ENCODE measurements around the gene OGFOD2.
A peak's percentile ranks its signal among the peaks of the same experiment; 100 is the strongest.

OGFOD2 gene

DNA sequence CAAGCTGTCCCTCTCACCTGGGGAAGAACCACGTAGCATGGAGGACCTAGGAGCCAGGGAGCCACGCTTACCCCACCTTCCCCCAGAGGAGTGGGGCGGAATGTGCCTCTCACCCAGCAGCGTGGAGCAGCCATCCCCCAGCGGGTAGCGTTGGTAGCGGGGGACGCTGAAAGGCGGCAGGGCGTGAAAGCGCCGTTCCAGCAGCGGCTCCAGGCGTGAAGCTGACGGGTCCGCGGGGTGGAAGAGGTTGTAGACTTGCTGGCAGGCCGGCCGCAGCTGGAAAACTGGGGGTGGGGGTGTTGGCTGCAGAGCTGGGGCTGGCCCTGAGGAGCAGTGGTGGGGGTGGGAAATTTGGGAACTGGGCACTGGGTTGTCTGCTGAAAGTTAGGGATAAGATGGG, 17.3 kb downstream of the OGFOD2 start:
- no peaks in the 10 kb centered on the region for H3K9me3 ChIP-seq (ENCODE audit: control insufficient read depth in 5 of 5, low read length in 5 of 5)
- no peak overlapping the region for H3K9ac ChIP-seq (ENCODE audit: low read length in 5 of 5)
- no peaks in the 10 kb centered on the region for H3K27me3 ChIP-seq (ENCODE audit: control insufficient read depth in 5 of 5, insufficient read depth in 4 of 5, low read length in 5 of 5)
- H3K27ac ChIP-seq (ENCODE audit: low read depth, low read length) = no peak overlapping the region
- H3K4me1 ChIP-seq (ENCODE audit: control insufficient read depth in 5 of 5, insufficient read depth in 5 of 5, low read length in 5 of 5) = peaks cover 7 to 30% (median 28%) of the 10 kb centered on the region in 5 donors
- peaks cover 0 to 55% (median 22%) of the 10 kb centered on the region in 5 donors for H3K36me3 ChIP-seq (ENCODE audit: control insufficient read depth in 5 of 5, insufficient read depth in 5 of 5, low read length in 5 of 5)
- H3K4me3 ChIP-seq (ENCODE audit: low read depth in 1 of 5, low read length in 5 of 5) = no peak overlapping the region

DNA sequence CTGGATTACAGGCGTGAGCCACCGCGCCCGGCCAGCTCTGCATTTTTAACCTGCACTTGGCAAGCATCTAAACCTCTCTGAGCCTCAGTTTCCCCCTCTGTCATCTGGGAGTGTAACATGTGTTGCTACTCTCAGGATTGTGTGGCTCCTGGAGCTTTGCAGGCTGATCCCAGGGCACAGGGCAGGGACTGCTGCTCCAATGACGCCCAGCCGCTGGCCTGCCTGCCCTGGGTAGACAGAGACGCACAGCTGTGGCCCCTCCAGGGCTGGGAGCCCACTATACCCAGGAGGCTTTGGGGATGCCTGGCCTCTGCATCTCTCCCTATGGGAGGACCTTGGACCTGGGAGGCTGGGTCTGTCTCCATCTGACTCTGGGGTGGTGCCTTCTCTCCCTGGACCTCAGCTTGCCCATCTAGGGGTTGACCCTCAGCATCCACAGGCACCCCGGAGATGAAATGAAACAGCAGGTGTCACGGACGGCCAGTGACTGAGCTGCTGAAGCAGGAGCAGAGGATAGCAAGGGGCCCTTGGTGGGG, 19.2 kb downstream of the OGFOD2 start:
- Histone ChIP-seq H3K27ac (ENCODE audit: low read depth, low read length) (no peak overlapping the region), H3K27me3 (ENCODE audit: control insufficient read depth in 5 of 5, insufficient read depth in 4 of 5, low read length in 5 of 5) (no peaks in the 10 kb centered on the region), H3K9ac (ENCODE audit: low read length in 5 of 5) (no peak overlapping the region), H3K4me1 (ENCODE audit: control insufficient read depth in 5 of 5, insufficient read depth in 5 of 5, low read length in 5 of 5) (peaks cover 13 to 43% (median 40%) of the 10 kb centered on the region in 5 donors), H3K36me3 (ENCODE audit: control insufficient read depth in 5 of 5, insufficient read depth in 5 of 5, low read length in 5 of 5) (peaks cover 0 to 39% (median 10%) of the 10 kb centered on the region in 5 donors), H3K9me3 (ENCODE audit: control insufficient read depth in 5 of 5, low read length in 5 of 5) (no peaks in the 10 kb centered on the region), H3K4me3 (ENCODE audit: low read depth in 1 of 5, low read length in 5 of 5) (no peak overlapping the region)

DNA sequence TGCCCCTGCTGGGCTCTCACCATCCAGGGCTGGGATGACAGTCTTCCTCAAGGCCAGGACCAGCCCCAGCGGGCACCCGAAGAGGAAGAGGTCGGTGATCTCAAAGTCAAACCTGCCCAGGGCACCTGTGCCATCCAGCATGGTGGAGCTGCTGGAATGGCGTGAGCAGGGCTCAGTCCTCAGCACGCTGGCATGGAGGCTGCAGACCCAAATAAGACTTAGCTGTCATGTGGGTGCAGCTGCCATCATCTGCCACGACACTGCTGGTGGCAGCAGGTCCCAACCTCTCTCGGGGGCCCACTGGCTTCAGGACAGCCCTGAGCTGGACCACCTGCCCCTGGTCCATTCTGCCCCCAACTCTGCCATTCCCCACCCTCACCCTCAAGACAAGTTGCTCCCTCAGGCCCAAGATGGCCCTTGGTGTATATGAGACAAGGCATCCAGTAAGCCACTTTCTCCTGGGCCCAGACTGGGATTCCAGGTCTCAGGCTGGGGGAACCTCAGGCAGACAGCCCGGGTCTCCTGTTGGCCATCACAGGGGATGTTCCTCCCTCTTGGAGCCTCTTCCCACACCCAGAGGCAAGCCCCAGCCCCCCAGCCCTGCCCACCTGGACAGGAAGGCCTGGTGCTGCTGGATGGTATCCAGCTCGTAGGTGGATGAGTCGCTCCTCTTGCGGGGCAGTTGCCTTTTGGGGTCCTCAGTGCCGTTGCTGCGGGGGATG, 19.9 kb downstream of the OGFOD2 start:
- Histone ChIP-seq H3K36me3 (ENCODE audit: control insufficient read depth in 5 of 5, insufficient read depth in 5 of 5, low read length in 5 of 5) (peaks cover 0 to 46% (median 10%) of the 10 kb centered on the region in 5 donors), H3K27me3 (ENCODE audit: control insufficient read depth in 5 of 5, insufficient read depth in 4 of 5, low read length in 5 of 5) (no peaks in the 10 kb centered on the region), H3K9me3 (ENCODE audit: control insufficient read depth in 5 of 5, low read length in 5 of 5) (no peaks in the 10 kb centered on the region), H3K27ac (ENCODE audit: low read depth, low read length) (no peak overlapping the region), H3K4me1 (ENCODE audit: control insufficient read depth in 5 of 5, insufficient read depth in 5 of 5, low read length in 5 of 5) (peaks cover 13 to 43% (median 40%) of the 10 kb centered on the region in 5 donors), H3K9ac (ENCODE audit: low read length in 5 of 5) (no peak overlapping the region), H3K4me3 (ENCODE audit: low read depth in 1 of 5, low read length in 5 of 5) (no peak overlapping the region)

DNA sequence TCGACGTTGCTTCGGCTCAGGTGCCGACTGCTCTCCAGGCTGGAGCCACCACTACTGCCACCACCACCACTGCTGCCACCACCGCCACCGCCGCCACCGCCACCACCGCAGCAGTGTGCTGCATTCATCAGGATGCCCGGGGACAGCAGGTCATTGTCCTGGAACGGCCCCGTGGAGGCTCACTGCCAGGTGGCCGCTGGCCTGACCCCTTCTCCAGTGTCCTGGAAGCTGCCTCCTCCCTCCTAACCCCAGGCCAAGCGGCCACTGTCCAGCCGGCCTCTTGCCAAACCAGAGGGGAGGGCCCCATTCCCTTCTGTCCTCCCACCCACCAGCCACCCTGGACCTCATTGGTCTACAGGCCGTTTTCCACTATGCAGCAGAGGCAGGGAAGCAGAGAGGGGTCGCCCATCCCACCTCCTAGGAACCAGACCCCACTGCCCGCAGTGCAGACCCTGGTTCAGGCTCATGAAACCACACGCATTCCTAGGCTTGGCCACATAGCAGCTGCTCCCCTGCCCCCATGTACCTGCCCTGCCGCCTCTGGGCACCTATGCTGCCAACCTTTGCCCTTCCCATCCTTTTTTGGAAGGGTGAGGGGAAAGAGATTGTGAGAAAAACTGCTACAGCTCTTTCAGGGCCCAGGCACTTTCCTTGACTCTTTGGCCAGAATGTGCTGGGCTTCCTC, 20.6 kb downstream of the OGFOD2 start:
- H3K9me3 ChIP-seq (ENCODE audit: control insufficient read depth in 5 of 5, low read length in 5 of 5) = no peaks in the 10 kb centered on the region
- H3K36me3 ChIP-seq (ENCODE audit: control insufficient read depth in 5 of 5, insufficient read depth in 5 of 5, low read length in 5 of 5) = peaks cover 0 to 46% (median 9%) of the 10 kb centered on the region in 5 donors
- no peak overlapping the region for H3K27ac ChIP-seq (ENCODE audit: low read depth, low read length)
- peak overlapping the region in 1 of 5 donors; percentile 29 for H3K4me3 ChIP-seq (ENCODE audit: low read depth in 1 of 5, low read length in 5 of 5)
- H3K27me3 ChIP-seq (ENCODE audit: control insufficient read depth in 5 of 5, insufficient read depth in 4 of 5, low read length in 5 of 5) = no peaks in the 10 kb centered on the region
- peaks cover 13 to 43% (median 40%) of the 10 kb centered on the region in 5 donors for H3K4me1 ChIP-seq (ENCODE audit: control insufficient read depth in 5 of 5, insufficient read depth in 5 of 5, low read length in 5 of 5)
- peak overlapping the region in 1 of 5 donors; percentile 7 for H3K9ac ChIP-seq (ENCODE audit: low read length in 5 of 5)

DNA sequence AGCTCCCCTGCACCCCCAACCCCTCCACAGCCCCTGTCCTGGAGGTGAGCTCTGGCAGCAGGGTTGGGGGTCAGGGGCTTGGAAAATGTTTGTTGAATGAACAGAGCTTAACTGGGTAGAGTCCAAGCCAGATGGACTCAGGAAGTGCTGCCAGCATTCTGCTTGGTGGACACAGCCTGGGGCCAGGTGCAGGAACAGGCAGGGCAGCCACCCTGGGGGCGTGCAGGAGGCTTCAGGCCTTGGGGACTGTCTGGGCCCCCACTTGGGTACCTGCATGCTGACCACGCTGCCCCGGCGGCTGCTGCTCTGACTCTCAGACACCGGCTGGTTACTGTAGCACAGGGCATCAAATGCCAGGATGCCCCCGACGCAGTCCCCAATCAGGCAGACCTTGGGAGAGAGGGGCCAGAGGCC, 21.2 kb downstream of the OGFOD2 start:
- Histone ChIP-seq H3K36me3 (ENCODE audit: control insufficient read depth in 5 of 5, insufficient read depth in 5 of 5, low read length in 5 of 5) (peaks cover 0 to 46% (median 14%) of the 10 kb centered on the region in 5 donors), H3K27ac (ENCODE audit: low read depth, low read length) (no peak overlapping the region), H3K27me3 (ENCODE audit: control insufficient read depth in 5 of 5, insufficient read depth in 4 of 5, low read length in 5 of 5) (no peaks in the 10 kb centered on the region), H3K4me3 (ENCODE audit: low read depth in 1 of 5, low read length in 5 of 5) (peak overlapping the region in 1 of 5 donors; percentile 29), H3K9ac (ENCODE audit: low read length in 5 of 5) (no peak overlapping the region), H3K4me1 (ENCODE audit: control insufficient read depth in 5 of 5, insufficient read depth in 5 of 5, low read length in 5 of 5) (peaks cover 13 to 43% (median 40%) of the 10 kb centered on the region in 5 donors), H3K9me3 (ENCODE audit: control insufficient read depth in 5 of 5, low read length in 5 of 5) (no peaks in the 10 kb centered on the region)

DNA sequence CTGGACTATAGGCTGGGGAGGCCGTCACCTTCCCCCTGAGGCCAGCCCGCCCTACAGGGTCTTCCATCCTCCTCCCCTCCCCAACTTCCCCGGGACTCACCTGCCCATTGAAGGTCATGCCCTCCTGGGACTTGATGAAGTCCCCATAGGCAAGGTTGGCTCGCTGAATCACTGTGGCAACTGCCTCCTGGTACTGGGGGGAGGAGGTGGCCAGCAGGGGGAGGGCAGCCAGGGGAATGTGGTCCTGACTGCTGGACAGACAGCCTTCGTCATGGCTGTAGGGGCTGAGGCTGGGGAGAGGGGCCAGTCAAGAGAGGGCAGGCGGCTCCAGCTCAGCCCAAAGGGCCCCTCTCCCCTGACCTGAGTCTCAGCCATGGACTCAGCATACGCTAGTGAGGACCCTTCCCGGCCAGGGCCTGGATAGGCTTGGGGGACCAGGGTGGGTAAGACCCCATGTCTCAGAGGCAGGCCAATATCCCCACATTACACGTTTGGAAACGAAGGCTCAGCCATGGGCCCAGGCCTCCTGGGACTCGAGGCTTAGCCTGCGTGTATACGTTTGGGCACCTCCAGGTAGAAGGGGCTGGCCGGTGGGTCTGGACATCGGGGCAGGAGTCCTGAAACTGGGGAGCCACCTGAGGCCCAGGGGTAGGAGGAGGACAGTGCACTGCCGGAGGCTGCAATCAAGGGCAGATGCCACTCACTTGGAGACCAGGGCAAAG, 21.7 kb downstream of the OGFOD2 start:
- Histone ChIP-seq H3K27me3 (ENCODE audit: control insufficient read depth in 5 of 5, insufficient read depth in 4 of 5, low read length in 5 of 5) (no peaks in the 10 kb centered on the region), H3K9ac (ENCODE audit: low read length in 5 of 5) (no peak overlapping the region), H3K4me1 (ENCODE audit: control insufficient read depth in 5 of 5, insufficient read depth in 5 of 5, low read length in 5 of 5) (peaks cover 13 to 43% (median 40%) of the 10 kb centered on the region in 5 donors), H3K4me3 (ENCODE audit: low read depth in 1 of 5, low read length in 5 of 5) (peak overlapping the region in 2 of 5 donors; percentile 14 to 17), H3K36me3 (ENCODE audit: control insufficient read depth in 5 of 5, insufficient read depth in 5 of 5, low read length in 5 of 5) (peaks cover 0 to 44% (median 14%) of the 10 kb centered on the region in 5 donors), H3K27ac (ENCODE audit: low read depth, low read length) (no peak overlapping the region), H3K9me3 (ENCODE audit: control insufficient read depth in 5 of 5, low read length in 5 of 5) (no peaks in the 10 kb centered on the region)

DNA sequence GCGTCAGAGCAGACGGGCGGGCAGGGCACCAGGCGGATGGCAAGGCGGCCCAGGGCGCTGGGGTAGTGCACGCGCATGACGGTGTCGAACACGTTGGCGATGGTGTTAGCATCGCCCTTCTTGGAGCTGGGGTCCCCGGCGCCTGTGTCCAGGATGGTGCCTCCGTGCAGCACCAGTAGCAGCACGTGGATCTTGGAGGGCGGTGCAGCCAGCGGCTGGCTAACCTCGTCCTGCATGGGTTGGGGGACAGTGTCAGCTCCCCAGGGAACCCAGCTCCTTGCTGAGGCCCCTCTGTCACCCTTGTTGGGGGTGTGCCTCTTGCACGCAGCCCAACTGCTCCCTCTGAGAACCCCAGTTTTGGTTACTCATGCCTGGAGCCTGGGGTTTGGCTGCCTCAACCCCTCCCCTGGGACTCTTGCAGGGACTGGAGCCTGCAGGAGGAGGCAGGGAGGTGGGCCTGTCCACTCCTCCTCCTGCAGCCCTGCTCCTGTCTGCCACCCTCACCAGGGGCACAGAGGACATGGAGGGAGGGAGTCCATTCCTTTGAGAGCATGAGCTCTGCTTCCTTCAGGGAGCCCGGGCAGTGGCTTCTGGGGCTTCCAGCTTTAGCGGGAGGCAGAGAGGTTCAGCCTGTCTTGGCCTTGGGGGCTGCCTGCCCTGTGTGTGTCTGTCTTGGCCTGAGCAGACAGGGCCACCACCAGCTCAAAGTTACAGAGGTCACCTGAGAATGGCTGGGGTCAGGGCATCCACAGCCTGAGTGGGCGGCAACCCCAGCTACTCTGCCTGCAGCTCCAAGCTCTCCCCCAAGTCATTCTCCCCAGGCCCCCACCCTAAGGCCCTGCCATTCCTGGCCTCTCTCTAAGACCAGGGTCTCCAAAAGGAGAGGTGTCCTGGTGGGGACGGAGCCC, 22.6 kb downstream of the OGFOD2 start:
- H3K9me3 ChIP-seq (ENCODE audit: control insufficient read depth in 5 of 5, low read length in 5 of 5) = no peaks in the 10 kb centered on the region
- peaks cover 13 to 43% (median 40%) of the 10 kb centered on the region in 5 donors for H3K4me1 ChIP-seq (ENCODE audit: control insufficient read depth in 5 of 5, insufficient read depth in 5 of 5, low read length in 5 of 5)
- no peaks in the 10 kb centered on the region for H3K27me3 ChIP-seq (ENCODE audit: control insufficient read depth in 5 of 5, insufficient read depth in 4 of 5, low read length in 5 of 5)
- no peak overlapping the region for H3K27ac ChIP-seq (ENCODE audit: low read depth, low read length)
- peak overlapping the region in 2 of 5 donors; percentile 14 to 17 for H3K4me3 ChIP-seq (ENCODE audit: low read depth in 1 of 5, low read length in 5 of 5)
- no peak overlapping the region for H3K9ac ChIP-seq (ENCODE audit: low read length in 5 of 5)
- H3K36me3 ChIP-seq (ENCODE audit: control insufficient read depth in 5 of 5, insufficient read depth in 5 of 5, low read length in 5 of 5) = peaks cover 0 to 39% (median 14%) of the 10 kb centered on the region in 5 donors

DNA sequence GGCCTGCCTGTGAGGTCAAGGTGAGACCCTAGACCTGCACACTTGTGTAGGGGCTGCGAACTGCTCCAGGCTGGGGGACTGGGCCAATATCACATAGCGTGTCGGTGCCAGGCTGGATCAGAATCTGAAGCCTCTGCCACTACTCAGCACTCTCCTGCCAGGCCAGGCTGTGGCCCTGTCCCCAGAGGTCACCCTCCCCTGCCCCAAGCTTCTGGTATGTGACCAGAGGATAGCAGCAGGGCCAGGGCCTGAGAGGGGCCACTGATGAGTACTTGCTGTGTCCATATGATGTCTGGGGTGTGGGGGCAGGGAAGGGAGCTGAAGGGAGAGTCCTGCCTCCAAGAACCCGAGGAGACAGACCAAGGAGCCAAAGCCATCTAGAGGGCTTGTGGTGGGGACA, 23.3 kb downstream of the OGFOD2 start:
- no peak overlapping the region for H3K9ac ChIP-seq (ENCODE audit: low read length in 5 of 5)
- H3K9me3 ChIP-seq (ENCODE audit: control insufficient read depth in 5 of 5, low read length in 5 of 5) = no peaks in the 10 kb centered on the region
- no peak overlapping the region for H3K27ac ChIP-seq (ENCODE audit: low read depth, low read length)
- peaks cover 13 to 43% (median 40%) of the 10 kb centered on the region in 5 donors for H3K4me1 ChIP-seq (ENCODE audit: control insufficient read depth in 5 of 5, insufficient read depth in 5 of 5, low read length in 5 of 5)
- no peaks in the 10 kb centered on the region for H3K27me3 ChIP-seq (ENCODE audit: control insufficient read depth in 5 of 5, insufficient read depth in 4 of 5, low read length in 5 of 5)
- no peak overlapping the region for H3K4me3 ChIP-seq (ENCODE audit: low read depth in 1 of 5, low read length in 5 of 5)
- peaks cover 0 to 39% (median 14%) of the 10 kb centered on the region in 5 donors for H3K36me3 ChIP-seq (ENCODE audit: control insufficient read depth in 5 of 5, insufficient read depth in 5 of 5, low read length in 5 of 5)
